ENCODE measurements around the gene TEAD1.

The TEAD1 gene

GRCh38 chr11:12764187-12764914, 90.1 kb downstream of the TEAD1 start:
- no peak for DNase-seq (ENCODE audit: low spot score)

GRCh38 chr11:12765428-12765827, 91.2 kb downstream of the TEAD1 start:
- DNase-seq (ENCODE audit: low spot score): peak; percentile 38

- peak; percentile 20 for DNase-seq (ENCODE audit: low spot score)
These were observed 92.8 kb downstream of the TEAD1 start for GRCh38 chr11:12767027-12767426.

- DNase-seq (ENCODE audit: low spot score): no peak
These were observed 93.4 kb downstream of the TEAD1 start for GRCh38 chr11:12767577-12767976.

- DNase-seq (ENCODE audit: low spot score): no peak
These were observed 94.8 kb downstream of the TEAD1 start for GRCh38 chr11:12768726-12769673.

GRCh38 chr11:12769834-12770345, 95.7 kb downstream of the TEAD1 start:
- DNase-seq (ENCODE audit: low spot score): peak; percentile 77

GRCh38 chr11:12770435-12770834, 96.2 kb downstream of the TEAD1 start:
- no peak for DNase-seq (ENCODE audit: low spot score)

- no peak for DNase-seq (ENCODE audit: low spot score)
These were observed 96.9 kb downstream of the TEAD1 start for GRCh38 chr11:12770966-12771597.

GRCh38 chr11:12771875-12772274, 97.7 kb downstream of the TEAD1 start:
- peak; percentile 68 for DNase-seq (ENCODE audit: low spot score)

GRCh38 chr11:12772324-12772723, 98.1 kb downstream of the TEAD1 start:
- no peak for DNase-seq (ENCODE audit: low spot score)

GRCh38 chr11:12773591-12773990, 99.4 kb downstream of the TEAD1 start:
- no peak for DNase-seq (ENCODE audit: low spot score)

- DNase-seq (ENCODE audit: low spot score): no peak
These were observed 101.7 kb downstream of the TEAD1 start for GRCh38 chr11:12775955-12776354.

- DNase-seq (ENCODE audit: low spot score): peak; percentile 47
These were observed 103.1 kb downstream of the TEAD1 start for GRCh38 chr11:12777208-12777874.

GRCh38 chr11:12778240-12778905, 104.2 kb downstream of the TEAD1 start:
- DNase-seq (ENCODE audit: low spot score): no peak

- no peak for DNase-seq (ENCODE audit: low spot score)
These were observed 109.5 kb downstream of the TEAD1 start for GRCh38 chr11:12783765-12784164.

- DNase-seq (ENCODE audit: low spot score): no peak
These were observed 110.2 kb downstream of the TEAD1 start for GRCh38 chr11:12784445-12784844.

GRCh38 chr11:12784987-12785386, 110.8 kb downstream of the TEAD1 start:
- DNase-seq (ENCODE audit: low spot score): no peak

GRCh38 chr11:12785901-12786300, 111.7 kb downstream of the TEAD1 start:
- DNase-seq (ENCODE audit: low spot score): no peak

- DNase-seq (ENCODE audit: low spot score): no peak
These were observed 112.2 kb downstream of the TEAD1 start for GRCh38 chr11:12786450-12786849.

GRCh38 chr11:12786891-12787290, 112.7 kb downstream of the TEAD1 start:
- DNase-seq (ENCODE audit: low spot score): no peak

GRCh38 chr11:12787847-12788246, 113.6 kb downstream of the TEAD1 start:
- DNase-seq (ENCODE audit: low spot score): no peak
